Occipital lobe (tissue), 2 donors: ENCODE measurements around the gene BMP2. TPM values are rescaled to one million over a fixed set of nuclear protein-coding genes. Genes with fewer than 3 reads are reported as not detected.

Source experiments
- DNase-seq: peaks from one replicate; lab custom pipeline; 2025; lab: John Stamatoyannopoulos, UW
- total RNA-seq: library from RNA; depleted of rRNA; stranded (reverse); fragments of >200 nt; gene quantifications from one replicate; pipeline ENCODE4 v1.2.3, GENCODE V29; 2014

BMP2 gene
- 5.3 TPM for total RNA-seq

DNA sequence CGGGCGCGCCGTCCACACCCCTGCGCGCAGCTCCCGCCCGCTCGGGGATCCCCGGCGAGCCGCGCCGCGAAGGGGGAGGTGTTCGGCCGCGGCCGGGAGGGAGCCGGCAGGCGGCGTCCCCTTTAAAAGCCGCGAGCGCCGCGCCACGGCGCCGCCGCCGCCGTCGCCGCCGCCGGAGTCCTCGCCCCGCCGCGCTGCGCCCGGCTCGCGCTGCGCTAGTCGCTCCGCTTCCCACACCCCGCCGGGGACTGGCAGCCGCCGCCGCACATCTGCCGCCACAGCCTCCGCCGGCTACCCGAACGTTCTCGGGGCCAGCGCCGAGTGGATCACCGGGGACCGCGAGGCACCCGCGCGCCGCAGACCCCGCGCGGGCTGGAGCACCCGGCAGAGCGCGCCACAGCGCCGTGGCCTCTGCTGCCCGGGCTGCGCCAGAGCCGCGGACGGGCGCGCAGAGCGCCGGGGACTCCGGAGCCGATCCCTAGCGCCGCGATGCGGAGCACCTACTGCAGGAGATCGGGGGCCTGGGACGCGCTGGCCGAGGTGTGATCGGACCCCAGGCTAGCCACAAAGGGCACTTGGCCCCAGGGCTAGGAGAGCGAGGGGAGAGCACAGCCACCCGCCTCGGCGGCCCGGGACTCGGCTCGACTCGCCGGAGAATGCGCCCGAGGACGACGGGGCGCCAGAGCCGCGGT is at the start of gene BMP2:
TSS of gene BMP2 (plus strand) at position 151 of the 692 bp plus-strand sequence. CDS start 2,441 bp downstream, outside the sequence.
- peak; percentile 47 for DNase-seq

- no peak for DNase-seq
Measured at GRCh38 chr20:6718662-6719368, 48.7 kb upstream of the BMP2 start.

DNA sequence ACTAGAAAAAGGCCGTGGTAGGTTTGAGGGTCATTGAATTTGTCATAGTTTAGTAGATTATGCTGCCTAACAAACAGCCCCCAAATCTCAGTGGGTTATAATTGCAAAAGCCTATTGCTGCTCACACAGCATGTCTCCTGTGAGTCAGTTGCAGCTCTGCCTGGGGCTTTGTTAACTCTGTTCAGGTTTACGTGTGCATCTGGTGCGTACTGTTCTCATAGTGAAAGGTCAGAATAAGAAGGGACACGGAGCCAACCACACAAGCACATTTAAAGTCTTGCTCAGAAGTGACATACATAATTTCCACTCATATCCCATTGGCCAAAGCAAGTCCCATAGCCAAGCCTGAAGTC is 48.1 kb upstream of the BMP2 start:
- no peak for DNase-seq

DNA sequence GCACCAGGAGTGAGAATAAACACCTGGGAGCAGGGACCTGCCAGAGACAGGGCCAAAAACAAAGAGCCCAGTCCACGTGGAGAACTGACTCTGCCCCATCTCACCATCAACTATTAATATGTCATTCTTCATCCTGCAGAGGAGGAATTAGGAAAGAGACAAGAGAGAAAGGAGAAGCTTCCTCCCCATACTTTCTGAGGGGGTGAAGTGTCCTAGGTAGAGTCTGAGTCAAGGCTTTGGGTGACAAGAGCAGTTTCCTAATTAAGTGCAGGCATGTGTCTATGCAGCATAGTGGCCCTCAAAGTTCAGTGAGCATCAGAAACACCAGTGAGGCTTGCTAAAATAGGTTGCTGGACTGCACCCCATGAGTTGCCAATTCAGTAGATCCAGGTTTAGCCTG is 40.7 kb upstream of the BMP2 start:
- no peak for DNase-seq

DNA sequence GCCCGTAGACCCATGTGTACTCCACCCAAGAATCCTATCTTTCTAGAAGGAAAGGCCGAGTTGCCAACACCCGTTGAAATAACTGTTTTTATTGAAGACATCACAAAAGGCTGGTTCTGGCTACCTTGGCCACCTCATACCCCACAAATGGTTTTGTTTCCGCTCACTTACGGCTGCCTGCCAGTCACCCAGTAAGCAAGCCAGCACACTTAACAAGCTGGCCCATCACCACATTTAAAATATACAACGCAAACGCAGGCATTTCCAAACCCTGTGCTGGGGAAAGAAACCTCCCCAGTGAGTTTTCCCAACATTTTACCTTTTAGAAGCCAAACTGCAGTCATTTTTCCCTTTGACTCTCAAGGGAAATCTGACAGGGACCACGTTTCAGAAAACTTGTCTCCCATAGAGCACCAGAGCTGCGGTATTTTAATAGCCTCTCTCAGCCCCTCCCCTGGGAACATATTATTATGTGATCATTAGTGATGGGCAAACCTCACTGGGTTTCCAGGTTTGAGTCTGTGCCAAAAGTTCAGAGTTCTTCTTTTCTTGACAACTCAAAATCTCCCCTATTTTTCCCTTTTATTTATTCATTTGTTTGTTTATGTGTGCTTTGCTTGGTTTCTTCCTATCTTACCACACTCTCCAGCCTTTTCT is 36.7 kb upstream of the BMP2 start:
- no peak for DNase-seq

DNA sequence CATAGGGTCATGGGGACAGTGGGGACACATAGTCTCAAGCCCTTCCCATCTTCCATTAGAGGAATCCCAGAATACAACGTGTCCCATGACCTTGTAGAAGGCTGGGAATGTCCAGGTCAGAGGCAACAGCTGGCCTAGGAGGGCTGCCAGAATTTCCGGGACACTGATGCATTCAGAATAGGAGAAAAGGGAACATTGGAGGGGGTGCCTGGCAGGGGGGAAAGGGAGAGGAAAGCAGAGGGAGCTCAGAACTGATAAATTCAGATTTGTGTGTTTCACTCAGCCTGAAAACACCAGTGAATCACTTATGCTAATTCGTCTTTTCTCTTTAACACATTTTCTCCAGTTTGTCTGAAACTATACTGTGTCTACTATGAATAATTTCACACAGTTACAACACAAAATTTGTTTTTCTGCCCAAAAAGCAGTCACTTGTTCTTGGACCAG is 35.5 kb upstream of the BMP2 start:
- peak; percentile 74 for DNase-seq

DNA sequence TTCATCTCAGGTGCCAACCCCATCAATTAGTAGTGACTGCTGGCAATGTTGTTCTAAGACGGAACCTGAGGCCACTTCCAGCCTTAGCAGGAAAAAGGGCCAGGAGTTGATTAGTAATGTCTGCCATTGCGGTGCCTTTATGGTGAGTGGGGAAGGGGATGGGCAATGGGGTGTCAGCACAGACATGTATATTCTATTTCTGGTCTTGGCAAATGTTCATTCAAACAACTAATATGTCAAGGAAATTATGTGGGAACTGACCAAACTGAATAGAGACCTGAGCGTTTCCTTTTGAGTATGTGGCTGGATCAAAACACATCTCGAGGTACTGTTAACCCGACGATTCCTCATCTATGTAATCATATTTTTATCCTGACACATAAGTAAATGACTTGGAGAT is 34.6 kb upstream of the BMP2 start:
- DNase-seq, result no peak

DNA sequence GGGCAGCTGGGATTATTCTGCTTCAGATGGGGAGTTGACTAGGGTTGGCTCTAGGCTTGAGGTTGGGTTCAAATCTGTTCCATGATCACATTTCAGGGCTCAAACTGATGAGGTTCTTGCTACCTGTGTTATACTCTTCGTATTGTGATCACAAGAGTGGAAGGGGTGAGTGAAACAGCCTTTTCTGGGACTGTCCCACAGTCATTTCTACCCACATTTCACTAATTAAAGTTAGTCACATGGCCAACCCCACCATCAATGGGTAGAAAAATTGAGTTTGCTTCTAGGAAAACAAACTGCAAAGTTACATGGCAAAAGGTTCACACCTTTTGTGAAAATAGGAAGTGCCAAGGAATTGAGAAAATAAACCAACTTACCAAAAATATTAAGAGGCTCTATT is 33.5 kb upstream of the BMP2 start:
- no peak for DNase-seq

DNA sequence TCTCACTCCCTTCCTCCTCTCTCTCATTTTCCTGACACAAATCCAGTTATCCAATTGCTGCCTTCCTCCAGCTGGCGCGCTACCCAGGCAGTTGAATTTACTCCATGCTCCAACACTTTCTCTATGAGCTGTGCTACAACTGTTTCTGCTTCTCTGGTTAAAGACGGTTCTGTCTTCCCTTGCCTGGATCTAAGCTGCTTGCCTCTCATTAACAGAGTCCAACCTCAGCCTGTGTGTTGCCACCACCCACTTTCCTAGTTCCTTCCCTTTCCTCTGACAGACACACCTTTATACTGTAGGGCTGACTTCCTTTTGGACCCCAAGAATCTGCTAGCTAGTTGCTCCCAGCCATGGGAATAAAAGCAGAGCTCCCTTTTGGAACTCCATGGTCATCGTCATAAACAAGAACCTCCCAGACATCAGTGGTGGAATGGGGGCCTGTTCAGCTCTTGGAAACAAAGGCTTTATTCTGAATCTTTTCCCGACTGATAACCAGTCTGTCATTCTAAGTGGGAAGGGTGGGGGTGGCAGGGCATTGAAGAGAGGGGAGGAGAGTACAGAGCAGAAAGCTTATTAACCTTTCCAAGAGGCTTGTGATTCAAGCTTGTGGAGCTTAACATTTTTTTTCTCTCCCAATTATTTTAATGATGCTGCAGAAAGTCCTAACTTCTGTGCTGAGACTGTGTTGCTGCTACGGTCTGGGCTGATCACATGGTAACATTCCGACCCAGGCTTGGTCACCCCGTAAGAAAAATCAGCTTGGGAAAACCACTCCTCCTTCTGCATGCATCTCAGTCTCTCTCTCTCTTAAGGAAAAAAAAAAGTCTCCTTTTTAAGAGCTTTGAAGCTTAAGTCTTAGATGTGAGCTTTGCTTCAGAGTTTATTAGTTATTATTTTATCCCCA is 31.3 kb upstream of the BMP2 start:
- peak; percentile 3 for DNase-seq

GRCh38 chr20:6739406-6739805 is 28.1 kb upstream of the BMP2 start:
- DNase-seq, result no peak

DNA sequence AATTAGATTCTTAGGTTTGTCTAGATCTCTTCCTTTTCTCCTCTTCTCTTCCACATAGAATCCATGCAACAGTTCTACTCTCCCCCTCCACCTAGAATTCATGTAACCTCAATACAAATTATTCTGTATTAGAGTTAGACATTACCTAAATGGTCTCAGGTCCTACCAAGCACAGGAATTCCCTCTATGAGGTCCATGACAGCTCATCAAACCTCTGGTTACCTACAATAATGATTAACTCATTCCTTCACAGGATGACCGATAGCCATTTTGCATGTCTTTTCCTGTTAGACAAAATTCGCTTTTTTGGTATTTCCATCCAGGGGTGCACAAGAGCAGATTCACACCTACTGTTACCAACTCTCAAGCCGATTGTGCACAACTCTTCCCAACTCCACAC is 27.4 kb upstream of the BMP2 start:
- no peak for DNase-seq

DNA sequence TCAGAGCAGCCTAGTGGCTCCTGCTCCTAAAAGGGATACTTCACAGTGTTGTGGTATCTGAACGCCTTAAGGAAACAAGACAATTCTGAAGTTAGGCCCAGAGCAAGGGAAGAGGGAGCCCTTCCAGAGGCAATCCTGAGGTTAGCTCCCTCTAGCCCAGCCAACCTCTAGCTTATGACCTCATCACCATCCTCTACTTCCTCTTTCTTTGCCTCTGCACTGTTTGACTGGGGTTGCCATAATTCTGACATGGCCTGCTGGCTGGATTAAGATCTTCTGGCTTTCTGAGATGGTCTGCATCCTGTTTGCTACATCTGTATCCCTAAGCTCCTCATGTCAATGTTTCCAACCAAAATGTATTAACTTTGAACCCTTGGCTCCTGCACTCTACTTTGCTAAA is 23.3 kb upstream of the BMP2 start:
- DNase-seq, result no peak

DNA sequence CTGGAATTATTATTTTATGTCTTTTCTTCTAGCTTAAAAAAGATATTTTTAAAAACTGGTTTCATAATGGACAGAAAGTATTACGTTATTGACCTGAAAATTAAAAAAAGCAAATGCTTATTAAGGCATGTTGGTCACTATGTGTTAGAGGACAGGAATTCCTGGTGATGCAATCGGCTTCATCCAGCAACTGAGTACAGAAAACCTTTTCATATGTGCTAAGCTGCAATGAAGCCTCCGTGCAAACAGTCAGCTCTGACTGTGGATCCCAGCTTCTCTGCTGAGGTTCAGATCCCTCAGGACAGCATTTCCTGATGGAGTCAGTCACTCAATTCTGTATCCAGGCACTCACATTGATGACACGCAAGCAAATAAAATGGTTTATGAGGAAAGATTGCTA is 22.7 kb upstream of the BMP2 start:
- DNase-seq, result no peak

GRCh38 chr20:6746901-6747609 is 20.4 kb upstream of the BMP2 start:
- no peak for DNase-seq

DNA sequence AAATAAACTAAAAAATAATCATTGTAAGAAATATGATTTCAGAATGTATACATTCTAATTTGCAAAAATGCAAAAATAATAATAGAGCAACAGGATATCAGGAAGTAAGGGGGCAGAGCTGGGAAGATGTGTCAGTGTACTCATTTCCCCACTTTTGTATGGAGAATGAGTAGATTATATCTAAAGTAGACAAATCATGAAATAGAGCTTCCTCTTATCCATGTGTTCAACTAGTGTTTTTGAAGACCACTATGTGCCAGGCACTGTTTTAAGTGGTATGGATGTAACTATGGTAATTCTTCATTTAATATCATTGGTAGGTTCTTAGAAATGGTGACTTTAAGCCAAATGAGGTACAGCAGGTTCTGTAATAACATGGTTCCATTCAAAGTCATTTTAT is 17.0 kb upstream of the BMP2 start:
- no peak for DNase-seq

- no peak for DNase-seq
Measured at GRCh38 chr20:6756693-6757595, 10.5 kb upstream of the BMP2 start.

GRCh38 chr20:6764619-6765018 is 2.9 kb upstream of the BMP2 start:
- DNase-seq, result no peak

- DNase-seq, result peak; percentile 3
Measured at GRCh38 chr20:6765469-6766058, 1.9 kb upstream of the BMP2 start.

DNA sequence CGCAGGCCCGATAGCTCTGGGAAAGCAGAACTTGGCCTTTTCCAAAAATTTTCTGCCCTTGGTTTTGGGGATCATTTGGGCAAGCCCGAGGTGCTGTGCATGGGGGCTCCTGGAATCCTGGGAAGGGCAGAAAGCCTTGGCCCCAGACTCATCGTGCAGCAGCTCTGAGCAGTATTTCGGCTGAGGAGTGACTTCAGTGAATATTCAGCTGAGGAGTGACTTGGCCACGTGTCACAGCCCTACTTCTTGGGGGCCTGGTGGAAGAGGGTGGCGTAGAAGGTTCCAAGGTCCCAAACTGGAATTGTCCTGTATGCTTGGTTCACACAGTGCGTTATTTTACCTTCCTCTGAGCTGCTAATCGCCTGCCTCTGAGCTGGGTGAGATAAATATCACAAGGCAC is 1.1 kb upstream of the BMP2 start:
- DNase-seq, result no peak

DNA sequence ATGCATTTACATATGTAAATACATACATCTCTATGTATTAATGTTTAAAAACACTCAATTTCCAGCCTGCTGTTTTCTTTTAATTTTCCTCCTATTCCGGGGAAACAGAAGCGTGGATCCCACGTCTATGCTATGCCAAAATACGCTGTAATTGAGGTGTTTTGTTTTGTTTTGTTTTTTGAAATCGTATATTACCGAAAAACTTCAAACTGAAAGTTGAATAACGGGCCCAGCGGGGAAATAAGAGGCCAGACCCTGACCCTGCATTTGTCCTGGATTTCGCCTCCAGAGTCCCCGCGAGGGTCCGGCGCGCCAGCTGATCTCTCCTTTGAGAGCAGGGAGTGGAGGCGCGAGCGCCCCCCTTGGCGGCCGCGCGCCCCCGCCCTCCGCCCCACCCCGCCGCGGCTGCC is 355 bp upstream of the BMP2 start:
- DNase-seq, result no peak
